GM18861 (cell line): ENCODE results near the gene GNGT2.

Source experiments
- ATAC-seq: cut with Tn5 transposase; IDR thresholded peaks from one replicate; pipeline ENCODE4 v1.9.1; 2021; ENCODE audit not compliant: unreplicated experiment

The GNGT2 gene

GRCh38 chr17:49229805-49230600, 19.6 kb upstream of the GNGT2 start:
- no peak for ATAC-seq

DNA sequence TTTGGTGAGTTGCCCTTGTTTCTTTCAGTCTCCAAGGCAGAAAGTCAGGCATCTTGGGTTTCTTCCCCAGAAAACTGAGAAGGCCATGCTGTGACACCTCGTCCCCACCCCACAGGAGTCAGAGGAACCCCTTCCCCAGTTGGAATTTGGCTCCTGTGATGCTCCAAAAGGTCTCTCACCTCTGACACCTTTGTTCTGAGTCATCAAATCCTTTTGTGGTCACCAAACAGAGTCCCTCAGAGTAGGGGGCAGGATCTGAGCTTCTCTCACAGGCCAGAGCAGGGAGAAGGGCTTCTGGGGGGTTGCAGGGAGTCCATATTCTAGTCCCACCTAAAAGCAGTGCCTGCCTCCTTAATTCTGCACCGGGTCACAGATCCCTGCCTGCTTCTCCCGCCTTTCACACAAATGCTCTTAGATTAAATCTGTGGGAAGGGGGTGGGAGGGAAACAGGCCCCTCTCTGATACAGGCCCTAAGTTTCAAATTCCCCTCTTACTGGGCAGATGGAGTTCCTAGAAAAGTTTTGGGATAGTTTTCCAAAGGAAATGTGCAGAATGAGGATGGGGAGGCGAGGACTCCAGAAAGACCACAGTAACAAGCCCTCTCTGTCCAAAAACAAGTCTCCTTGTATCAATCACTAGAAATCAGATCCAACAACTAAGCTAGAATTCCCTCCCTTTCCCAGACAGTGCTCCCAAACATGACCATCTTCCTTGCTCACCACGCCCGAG, 18.9 kb upstream of the GNGT2 start:
- ATAC-seq = no peak

DNA sequence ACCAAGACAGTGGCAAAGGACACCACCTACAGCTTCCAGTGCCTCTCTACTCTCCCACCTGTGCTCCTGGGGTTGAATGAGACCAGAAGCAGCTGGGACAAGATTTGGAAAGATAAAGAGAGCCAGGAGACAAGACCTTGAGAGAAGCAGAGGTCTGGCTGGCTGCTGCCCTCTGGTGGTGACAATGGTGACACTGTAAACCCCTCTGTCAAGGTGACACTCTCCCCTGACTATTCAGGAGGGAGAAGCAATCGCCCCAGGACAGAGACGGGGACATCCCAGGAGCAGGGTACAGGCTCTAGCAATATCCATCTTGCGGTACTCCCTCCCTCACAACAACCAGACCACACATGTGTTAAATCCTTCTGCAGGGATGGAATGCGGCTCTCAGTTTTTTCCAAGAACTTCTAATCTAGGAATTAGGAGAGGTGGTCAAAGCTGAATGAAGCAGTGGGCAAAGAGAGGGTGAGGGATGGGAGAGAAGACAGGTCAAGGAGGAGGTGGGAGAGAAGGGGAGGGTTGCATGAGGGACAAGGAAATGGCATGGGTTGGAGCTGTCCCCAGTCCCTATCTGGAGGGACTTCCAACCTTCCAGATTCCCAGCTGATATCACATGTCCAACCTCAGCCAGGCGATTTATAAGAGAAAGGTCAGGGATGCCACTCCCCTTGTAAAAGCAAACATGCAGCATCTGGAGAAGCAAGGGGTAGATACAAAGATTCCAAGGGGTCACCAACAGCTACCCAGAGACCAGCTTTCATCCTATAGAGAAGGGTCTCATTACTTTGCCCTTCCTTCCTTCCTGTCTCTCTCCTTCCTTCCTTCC, 17.3 kb upstream of the GNGT2 start:
- no peak for ATAC-seq

- ATAC-seq = no peak
These were observed 16.5 kb upstream of the GNGT2 start for GRCh38 chr17:49226771-49227435.

GRCh38 chr17:49225554-49226236, 15.3 kb upstream of the GNGT2 start:
- no peak for ATAC-seq

GRCh38 chr17:49224997-49225337, 14.6 kb upstream of the GNGT2 start:
- ATAC-seq = no peak

DNA sequence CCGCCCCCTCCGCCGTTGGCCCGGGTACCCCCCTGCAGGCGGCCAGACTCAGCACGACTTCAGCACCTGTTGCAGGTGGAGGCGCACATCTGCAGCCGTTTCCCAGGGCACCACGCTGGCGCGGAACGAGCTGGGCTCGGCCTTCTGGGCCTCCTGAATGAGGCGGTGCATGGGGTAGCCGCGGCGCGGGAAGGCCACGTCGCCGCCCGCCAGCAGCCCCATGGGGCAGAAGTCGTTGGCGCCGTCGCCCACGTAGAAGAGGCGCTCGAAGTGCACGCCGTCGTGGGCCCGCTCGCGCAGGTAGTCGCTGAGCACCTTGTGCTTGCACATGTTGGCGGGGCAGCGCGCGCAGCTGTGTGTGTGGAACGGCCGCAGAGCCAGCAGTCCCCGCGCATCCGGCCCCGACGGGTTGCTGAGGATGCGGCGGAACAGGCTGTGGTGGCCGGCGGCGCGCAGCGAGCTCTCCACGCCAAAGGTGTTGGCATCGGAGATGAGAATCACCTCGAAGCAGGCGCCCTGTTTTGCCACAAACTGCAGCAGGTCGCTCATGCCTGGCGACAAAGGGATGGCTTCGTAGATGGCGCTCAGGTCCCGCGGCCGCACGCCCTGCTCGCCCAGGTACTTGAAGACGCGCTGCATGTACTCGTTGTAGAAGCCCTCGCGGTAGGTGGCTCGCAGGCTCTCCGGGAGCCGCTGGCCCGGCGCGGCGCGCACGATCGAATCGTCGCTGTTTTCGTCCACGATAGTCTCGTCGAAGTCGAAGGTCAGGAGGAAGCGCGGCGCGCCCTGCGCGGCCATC, 14.0 kb upstream of the GNGT2 start:
- no peak for ATAC-seq

- no peak for ATAC-seq
These were observed 13.3 kb upstream of the GNGT2 start for GRCh38 chr17:49223517-49224197.

- no peak for ATAC-seq
These were observed 12.8 kb upstream of the GNGT2 start for GRCh38 chr17:49223168-49223516.

DNA sequence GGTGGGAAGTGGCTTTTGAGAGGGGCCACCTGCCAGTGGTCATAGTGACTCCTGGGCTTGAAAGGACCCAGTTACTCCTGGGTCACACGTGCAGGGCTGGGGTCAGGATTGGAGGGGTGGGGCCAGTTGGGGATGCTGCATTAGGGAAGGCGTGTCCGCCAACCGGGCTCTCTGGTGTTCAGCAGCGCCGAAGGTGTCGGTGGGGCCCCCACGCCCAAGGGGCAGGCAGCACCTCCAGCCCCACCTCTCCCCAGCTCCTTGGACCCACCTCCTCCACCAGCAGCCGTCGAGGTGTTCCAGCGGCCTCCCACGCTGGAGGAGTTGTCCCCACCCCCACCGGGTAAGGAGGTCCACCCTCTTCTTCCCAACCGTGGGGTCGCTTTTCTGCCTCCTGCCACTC, 9.6 kb upstream of the GNGT2 start:
- no peak for ATAC-seq

DNA sequence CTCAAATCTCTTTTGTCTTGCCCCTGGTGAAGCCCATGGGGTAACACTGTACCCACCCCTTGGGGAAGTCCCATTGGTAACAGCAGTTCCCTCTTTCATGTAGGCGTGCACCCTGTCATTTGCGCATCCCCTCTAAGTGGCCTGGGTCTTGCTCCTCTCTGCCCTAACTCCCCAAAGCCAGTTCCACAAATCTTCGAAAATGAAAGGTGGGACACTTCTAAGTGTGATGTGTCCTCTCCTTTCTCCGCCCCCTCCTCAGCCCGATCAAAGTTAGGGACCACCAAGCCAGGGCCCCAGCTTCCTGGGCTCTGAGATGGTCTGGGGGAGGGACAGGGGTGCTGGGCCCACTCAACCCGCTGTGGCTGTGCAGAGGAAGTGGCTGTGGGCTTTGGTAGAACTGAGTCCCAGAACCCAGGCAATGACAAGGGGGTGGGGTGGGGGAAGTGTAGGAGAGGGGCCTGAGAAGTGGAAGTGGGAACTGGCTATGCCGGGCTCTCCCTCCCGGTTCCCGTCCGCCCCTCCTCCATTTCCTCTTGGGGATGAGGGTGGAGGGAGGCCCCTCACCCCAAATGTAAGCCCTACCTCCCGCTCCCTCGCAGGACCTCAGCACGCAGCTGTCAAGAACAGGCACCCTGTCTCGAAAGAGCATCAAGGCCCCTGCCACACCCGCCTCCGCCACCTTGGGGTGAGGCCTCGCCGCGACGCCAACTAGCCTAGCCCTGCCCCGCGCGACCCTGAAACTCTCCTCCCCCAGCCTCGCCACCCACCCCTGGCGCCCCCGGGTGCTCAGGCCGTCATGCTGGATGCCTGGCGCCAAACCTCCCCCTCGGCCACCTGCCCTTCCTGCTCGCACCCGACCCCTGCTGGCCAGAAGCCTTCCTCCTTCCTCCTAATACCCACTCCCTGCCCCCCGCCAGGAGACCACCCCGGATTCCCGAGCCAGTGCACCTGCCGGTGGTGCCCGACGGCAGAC, 8.9 kb upstream of the GNGT2 start:
- ATAC-seq = no peak

- ATAC-seq = peak; percentile 52
These were observed 7.5 kb upstream of the GNGT2 start for GRCh38 chr17:49217651-49218413.

GRCh38 chr17:49216953-49217650, 6.7 kb upstream of the GNGT2 start:
- ATAC-seq = no peak

DNA sequence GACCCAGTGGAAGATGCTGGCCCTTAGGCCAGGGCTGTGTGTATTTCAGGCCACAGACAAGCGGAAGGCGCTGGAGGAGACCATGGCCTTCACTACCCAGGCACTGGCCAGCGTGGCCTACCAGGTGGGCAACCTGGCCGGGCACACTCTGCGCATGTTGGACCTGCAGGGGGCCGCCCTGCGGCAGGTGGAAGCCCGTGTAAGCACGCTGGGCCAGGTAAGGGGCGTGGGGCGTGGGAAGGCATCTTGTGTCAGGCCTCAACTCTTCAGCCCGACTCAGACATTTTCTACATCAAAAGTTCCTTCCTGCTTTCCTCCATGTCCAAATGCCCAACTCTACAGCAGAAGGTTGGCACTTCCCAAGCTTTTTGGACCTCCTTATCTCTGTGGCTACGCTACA, 6.1 kb upstream of the GNGT2 start:
- no peak for ATAC-seq

- ATAC-seq = no peak
These were observed 4.4 kb upstream of the GNGT2 start for GRCh38 chr17:49214676-49215360.

- no peak for ATAC-seq
These were observed 3.5 kb upstream of the GNGT2 start for GRCh38 chr17:49213847-49214246.
